HepG2 (cell line): ENCODE results near the gene C11orf58. TPM values are rescaled to one million over a fixed set of nuclear protein-coding genes. Genes with fewer than 3 reads are reported as not detected.

Source experiments
- AHDC1 ChIP-seq: sonication (generic); formaldehyde crosslinking; IDR thresholded peaks from 2 replicates; pipeline ENCODE4 v1.5.1; 2020; ENCODE audit warnings: mild to moderate bottlenecking, missing genetic modification reagents, borderline replicate concordance
- ELF4 ChIP-seq: sonication (generic); formaldehyde crosslinking; IDR thresholded peaks from 2 replicates; pipeline ENCODE4 v1.5.0; 2020; ENCODE audit warnings: missing genetic modification reagents, mild to moderate bottlenecking, moderate library complexity, borderline replicate concordance
- ETV5 ChIP-seq: IDR thresholded peaks from 2 replicates; pipeline ENCODE4 v1.6.1; 2018; ENCODE audit warnings: missing biosample characterization, missing genetic modification reagents, inconsistent platforms, borderline replicate concordance
- FOXP1 ChIP-seq, 2 experiments: fragments of 450-650 bp in 1 of 2; IDR thresholded peaks; 2 replicates each; pipeline ENCODE4 v1.6.1; 2017 to 2018; ENCODE audit warnings: antibody characterized with exemption in 1 of 2
- HNRNPL ChIP-seq: fragments of 200-400 bp; formaldehyde crosslinking; IDR thresholded peaks from 2 replicates; pipeline ENCODE4 v1.6.1; 2017; ENCODE audit warnings: mild to moderate bottlenecking, low read depth, low read length
- KAT2B ChIP-seq: fragments of 150-350 bp; IDR thresholded peaks from 2 replicates; pipeline ENCODE4 v1.6.1; 2014; ENCODE audit warnings: low read depth, low read length, borderline replicate concordance
- LRRFIP1 ChIP-seq: sonication (generic); formaldehyde crosslinking; conservative IDR thresholded peaks from 2 replicates; pipeline ENCODE4 v1.4.0; 2020; ENCODE audit warnings: missing genetic modification reagents
- MBNL3 ChIP-seq: fragments of 250-450 bp; sonication (Bioruptor Pico); conservative IDR thresholded peaks from 2 replicates; pipeline ENCODE4 v1.8.0; 2022; ENCODE audit warnings: mild to moderate bottlenecking, inconsistent platforms
- MYPOP ChIP-seq: sonication (generic); formaldehyde crosslinking; IDR thresholded peaks from 2 replicates; pipeline ENCODE4 v1.8.1; 2023; ENCODE audit warnings: mild to moderate bottlenecking, moderate library complexity, missing genetic modification reagents
- MZF1 ChIP-seq: sonication (generic); formaldehyde crosslinking; IDR thresholded peaks from 2 replicates; pipeline ENCODE4 v1.8.1; 2023; ENCODE audit warnings: mild to moderate bottlenecking, missing genetic modification reagents, borderline replicate concordance
- NFKB2 ChIP-seq: sonication (generic); formaldehyde crosslinking; IDR thresholded peaks from 2 replicates; pipeline ENCODE4 v1.4.0; 2020; ENCODE audit warnings: missing genetic modification reagents, borderline replicate concordance
- RBFOX2 ChIP-seq: fragments of 200-400 bp; formaldehyde crosslinking; IDR thresholded peaks from 2 replicates; pipeline ENCODE4 v1.6.1; 2017; ENCODE audit warnings: low read depth, mild to moderate bottlenecking, low read length
- RFX1 ChIP-seq: fragments of 450-650 bp; IDR thresholded peaks from 2 replicates; pipeline ENCODE4 v1.6.1; 2017
- SIX1 ChIP-seq: sonication (generic); formaldehyde crosslinking; IDR thresholded peaks from 2 replicates; pipeline ENCODE4 v1.4.0; 2020; ENCODE audit warnings: missing genetic modification reagents, borderline replicate concordance
- SP5 ChIP-seq: IDR thresholded peaks from 2 replicates; pipeline ENCODE4 v1.6.1; 2016; ENCODE audit warnings: low read depth, borderline replicate concordance
- ZNF292 ChIP-seq: sonication (generic); formaldehyde crosslinking; IDR thresholded peaks from 2 replicates; pipeline ENCODE4 v1.8.1; 2022; ENCODE audit warnings: mild to moderate bottlenecking, low read depth, missing genetic modification reagents, borderline replicate concordance
- ZNF33B ChIP-seq: sonication (generic); formaldehyde crosslinking; IDR thresholded peaks from 2 replicates; pipeline ENCODE4 v1.5.1; 2020; ENCODE audit warnings: mild to moderate bottlenecking, missing genetic modification reagents
- ZNF674 ChIP-seq: sonication (generic); formaldehyde crosslinking; IDR thresholded peaks from 2 replicates; pipeline ENCODE4 v1.5.0; 2020; ENCODE audit warnings: low read depth, mild to moderate bottlenecking, missing genetic modification reagents
- ZNF737 ChIP-seq: sonication (generic); formaldehyde crosslinking; IDR thresholded peaks from 2 replicates; pipeline ENCODE4 v1.5.0; 2020; ENCODE audit warnings: missing genetic modification reagents, mild to moderate bottlenecking, borderline replicate concordance
- ZZZ3 ChIP-seq: sonication (generic); formaldehyde crosslinking; IDR thresholded peaks from 2 replicates; pipeline ENCODE4 v1.4.0; 2020; ENCODE audit warnings: missing genetic modification reagents, mild to moderate bottlenecking, borderline replicate concordance
- polyA plus RNA-seq, 8 experiments: library from polyadenylated mRNA; depleted of rRNA in 3 of 8; stranded (reverse) in 7 of 8; unstranded in 1 of 8; fragments of >200 nt; fragmentation: Illumina TruSeq in 4 of 8; extraction: Trizol in 4 of 8; gene quantifications; 2 replicates each; pipeline versions ENCODE4 v1.2.1 to v1.2.3, GENCODE V29; 2011 to 2016; ENCODE audit warnings: low read depth in 4 of 8, missing spikeins in 1 of 8, mixed read lengths in 1 of 8; ENCODE audit not compliant: insufficient read depth in 1 of 8
- total RNA-seq, 5 experiments: library from RNA; depleted of rRNA; stranded (reverse); fragments of >200 nt; fragmentation: Illumina TruSeq; extraction: Trizol; gene quantifications; 2 replicates each; pipeline ENCODE4 v1.2.3, GENCODE V29; 2016; ENCODE audit warnings: low read depth in 1 of 5

Gene C11orf58
- total and polyA plus RNA-seq, 2 of the 13 experiments (the other 11 are each of a cell fraction or from before 2014, with no cell fraction given), result 83.8 to 167 TPM

- TF ChIP-seq ZNF33B, result no peak; the same call in 1 of the 2 replicates
- TF ChIP-seq RBFOX2, result no peak
- TF ChIP-seq SP5 (CRISPR knock-in tag), result 0 out of 2 replicates have a peak, but pooled peaks have one; percentile 17
- no peak for TF ChIP-seq HNRNPL
- TF ChIP-seq NFKB2 (CRISPR knock-in tag), result no peak
- no peak for TF ChIP-seq FOXP1 (IDR thresholded peaks at IDR 0.05)
- TF ChIP-seq FOXP1 (CRISPR knock-in tag; IDR thresholded peaks at IDR 0.05), result peak; percentile 49; the same call in 1 of the 2 replicates
- no peak for TF ChIP-seq ZNF737 (CRISPR knock-in tag)
- TF ChIP-seq ZZZ3 (CRISPR knock-in tag), result no peak
- no peak; the same call in 1 of the 2 replicates for TF ChIP-seq ZNF292 (CRISPR knock-in tag)
- TF ChIP-seq AHDC1 (CRISPR knock-in tag), result peak; percentile 70; the same call in 1 of the 2 replicates
- no peak for TF ChIP-seq ELF4
- TF ChIP-seq ETV5 (CRISPR knock-in tag), result peak; percentile 53; the same call in 1 of the 2 replicates
- no peak for TF ChIP-seq MZF1
- no peak for TF ChIP-seq SIX1 (CRISPR knock-in tag)
- TF ChIP-seq ZNF674, result no peak
- TF ChIP-seq MBNL3 (CRISPR knock-in tag), result no peak
- TF ChIP-seq KAT2B, result 0 out of 2 replicates have a peak, but pooled peaks have one; percentile 37
- no peak for TF ChIP-seq RFX1
- no peak for TF ChIP-seq MYPOP (CRISPR knock-in tag)
- no peak for TF ChIP-seq LRRFIP1
These were observed 36.6 kb downstream of the C11orf58 start (continued) for GRCh38 chr11:16774936-16775613.
